ENCODE measurements around the gene ITPRIP.

DNA sequence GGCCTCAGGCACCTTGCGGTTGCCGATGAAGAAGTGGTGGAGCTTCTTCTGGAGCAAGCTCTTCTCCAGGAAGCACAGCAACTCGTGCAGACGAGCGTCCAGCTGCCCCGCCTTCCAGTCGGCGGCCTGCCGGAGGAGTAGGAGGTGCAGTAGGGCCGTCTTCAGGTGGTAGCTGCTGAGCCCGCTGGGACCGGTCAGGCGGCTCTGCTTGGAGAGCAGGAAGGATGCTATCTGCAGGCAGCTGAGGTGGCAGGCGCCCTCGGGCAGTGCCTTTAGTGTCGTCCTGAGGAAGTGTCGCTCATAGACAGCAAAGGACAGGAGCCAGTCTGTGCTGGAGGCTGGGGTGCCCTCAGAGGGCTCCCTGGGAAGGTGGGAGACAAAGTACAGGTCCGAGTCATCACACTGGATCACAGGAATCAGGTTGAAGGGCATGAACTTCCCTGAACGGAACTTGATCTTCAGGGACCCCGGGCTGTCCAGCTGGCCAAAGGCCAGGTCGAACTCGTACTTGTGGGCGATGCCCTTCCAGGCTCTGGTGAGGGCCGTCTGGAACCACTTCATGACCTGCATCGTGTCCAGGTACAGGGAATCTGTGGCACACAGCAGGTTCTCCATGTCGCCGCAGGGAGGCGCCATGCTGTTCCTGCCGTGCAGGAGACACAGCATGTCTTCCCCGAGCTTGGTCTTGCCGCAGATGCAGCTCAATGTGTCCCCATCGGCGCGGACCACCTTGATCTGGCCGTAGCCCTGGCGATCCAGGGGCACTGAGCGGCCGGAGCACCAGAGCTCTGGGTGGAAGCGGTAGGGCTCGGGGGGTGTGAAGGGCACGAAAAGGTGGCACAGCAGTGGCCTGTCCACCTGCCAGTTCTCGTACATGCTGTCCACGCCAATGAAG is 23.4 kb downstream of the ITPRIP start:
- TF ChIP-seq POLR2A (IDR thresholded peaks at IDR 0.05), result no peak
- TF ChIP-seq CTCF (IDR thresholded peaks at IDR 0.05), result no peak
- no peak for TF ChIP-seq EP300 (IDR thresholded peaks at IDR 0.05)

Data from gastroesophageal sphincter (tissue), 3 donors.